Parathyroid adenoma (tissue), 2 donors: ENCODE measurements around the gene SPTBN5.
"Not testable (repeated sequence)": the region's sequence is repeated elsewhere in the genome, so short reads cannot be mapped to it uniquely, and the experiment has no call there.

ENCODE experiments used
- H2AFZ ChIP-seq: fragments of 300-600 bp; sonication (generic); one replicate; pipeline ENCODE4 v1.7.0; 2017; ENCODE audit warnings: antibody characterized with exemption, mild to moderate bottlenecking
- H3K27ac ChIP-seq: fragments of 300-600 bp; sonication (generic); one replicate; pipeline ENCODE4 v1.7.0; 2017
- H3K27me3 ChIP-seq: fragments of 300-600 bp; sonication (generic); one replicate; pipeline ENCODE4 v1.7.0; 2017; ENCODE audit warnings: low read length; ENCODE audit not compliant: control insufficient read depth, insufficient read depth
- H3K36me3 ChIP-seq: fragments of 300-600 bp; sonication (generic); one replicate; pipeline ENCODE4 v1.7.0; 2017; ENCODE audit warnings: low read length; ENCODE audit not compliant: control insufficient read depth, insufficient read depth
- H3K4me1 ChIP-seq: fragments of 300-600 bp; sonication (generic); one replicate; pipeline ENCODE4 v1.7.0; 2017; ENCODE audit warnings: control low read depth
- H3K4me2 ChIP-seq: fragments of 300-600 bp; sonication (generic); one replicate; pipeline ENCODE4 v1.7.0; 2017; ENCODE audit warnings: low read length
- H3K4me3 ChIP-seq: fragments of 300-600 bp; sonication (generic); one replicate; pipeline ENCODE4 v1.7.0; 2017; ENCODE audit warnings: low read depth, low read length
- H3K79me2 ChIP-seq: fragments of 300-600 bp; sonication (generic); one replicate; pipeline ENCODE4 v1.7.0; 2017; ENCODE audit warnings: control low read depth
- H3K9ac ChIP-seq: fragments of 300-600 bp; sonication (generic); one replicate; pipeline ENCODE4 v1.7.0; 2017; ENCODE audit warnings: mild to moderate bottlenecking
- H3K9me3 ChIP-seq: fragments of 300-600 bp; sonication (generic); one replicate; pipeline ENCODE4 v1.7.0; 2017; ENCODE audit warnings: low read length; ENCODE audit not compliant: control insufficient read depth
- CTCF ChIP-seq: fragments of 300-600 bp; sonication (generic); IDR thresholded peaks from one replicate; pipeline ENCODE4 v1.7.0; 2017; ENCODE audit warnings: antibody characterized with exemption, mild to moderate bottlenecking
- donor health status: primary hyperparathyroidism.

The SPTBN5 gene

GRCh38 chr15:41836713-41837454 is 57.0 kb downstream of the SPTBN5 start:
- H3K9me3 ChIP-seq, result no peaks in the 10 kb centered on the region
- H2AFZ ChIP-seq, result no peak overlapping the region
- no peak overlapping the region for H3K4me3 ChIP-seq
- no peaks in the 10 kb centered on the region for H3K79me2 ChIP-seq
- H3K4me2 ChIP-seq, result no peak overlapping the region
- no peak overlapping the region for H3K27ac ChIP-seq
- no peak overlapping the region for H3K9ac ChIP-seq
- no peak for TF ChIP-seq CTCF
- no peaks in the 10 kb centered on the region for H3K27me3 ChIP-seq
- H3K4me1 ChIP-seq, result no peaks in the 10 kb centered on the region
- no peaks in the 10 kb centered on the region for H3K36me3 ChIP-seq

GRCh38 chr15:41836073-41836472 is 57.8 kb downstream of the SPTBN5 start:
- H3K9me3 ChIP-seq, result no peaks in the 10 kb centered on the region
- no peak overlapping the region for H3K9ac ChIP-seq
- H2AFZ ChIP-seq, result no peak overlapping the region
- H3K4me2 ChIP-seq, result no peak overlapping the region
- H3K79me2 ChIP-seq, result no peaks in the 10 kb centered on the region
- no peak overlapping the region for H3K27ac ChIP-seq
- no peaks in the 10 kb centered on the region for H3K36me3 ChIP-seq
- no peak for TF ChIP-seq CTCF
- no peaks in the 10 kb centered on the region for H3K4me1 ChIP-seq
- no peaks in the 10 kb centered on the region for H3K27me3 ChIP-seq
- H3K4me3 ChIP-seq, result no peak overlapping the region

- no peak overlapping the region for H3K27ac ChIP-seq
- TF ChIP-seq CTCF, result no peak
- H3K79me2 ChIP-seq, result no peaks in the 10 kb centered on the region
- no peak overlapping the region for H3K4me3 ChIP-seq
- no peak overlapping the region for H2AFZ ChIP-seq
- H3K27me3 ChIP-seq, result no peaks in the 10 kb centered on the region
- H3K9ac ChIP-seq, result no peak overlapping the region
- H3K4me1 ChIP-seq, result no peaks in the 10 kb centered on the region
- H3K4me2 ChIP-seq, result no peak overlapping the region
- H3K36me3 ChIP-seq, result no peaks in the 10 kb centered on the region
- no peaks in the 10 kb centered on the region for H3K9me3 ChIP-seq
Observed at GRCh38 chr15:41834096-41834495, 59.8 kb downstream of the SPTBN5 start.

- H3K27me3 ChIP-seq, result no peaks in the 10 kb centered on the region
- no peaks in the 10 kb centered on the region for H3K79me2 ChIP-seq
- no peak overlapping the region for H3K4me2 ChIP-seq
- H3K36me3 ChIP-seq, result no peaks in the 10 kb centered on the region
- H3K27ac ChIP-seq, result no peak overlapping the region
- TF ChIP-seq CTCF, result no peak
- no peak overlapping the region for H3K9ac ChIP-seq
- no peak overlapping the region for H3K4me3 ChIP-seq
- H2AFZ ChIP-seq, result no peak overlapping the region
- H3K9me3 ChIP-seq, result no peaks in the 10 kb centered on the region
- H3K4me1 ChIP-seq, result no peaks in the 10 kb centered on the region
Observed at GRCh38 chr15:41832875-41833274, 61.0 kb downstream of the SPTBN5 start.

GRCh38 chr15:41832208-41832607 is 61.6 kb downstream of the SPTBN5 start:
- Histone ChIP-seq H2AFZ (no peak overlapping the region), H3K4me2 (no peak overlapping the region), H3K79me2 (no peaks in the 10 kb centered on the region), H3K9ac (no peak overlapping the region), H3K36me3 (no peaks in the 10 kb centered on the region), H3K4me3 (no peak overlapping the region), H3K4me1 (no peaks in the 10 kb centered on the region), H3K27me3 (no peaks in the 10 kb centered on the region), H3K27ac (no peak overlapping the region), H3K9me3 (no peaks in the 10 kb centered on the region)
- TF ChIP-seq CTCF, result no peak

GRCh38 chr15:41831291-41831690 is 62.6 kb downstream of the SPTBN5 start:
- not testable (repeated sequence) for H3K9me3 ChIP-seq, H2AFZ ChIP-seq, H3K79me2 ChIP-seq, H3K27ac ChIP-seq, H3K4me1 ChIP-seq, H3K4me2 ChIP-seq, H3K9ac ChIP-seq, H3K27me3 ChIP-seq, H3K4me3 ChIP-seq, H3K36me3 ChIP-seq
